ENCODE measurements around the gene EPS8L1.

Gene EPS8L1

DNA sequence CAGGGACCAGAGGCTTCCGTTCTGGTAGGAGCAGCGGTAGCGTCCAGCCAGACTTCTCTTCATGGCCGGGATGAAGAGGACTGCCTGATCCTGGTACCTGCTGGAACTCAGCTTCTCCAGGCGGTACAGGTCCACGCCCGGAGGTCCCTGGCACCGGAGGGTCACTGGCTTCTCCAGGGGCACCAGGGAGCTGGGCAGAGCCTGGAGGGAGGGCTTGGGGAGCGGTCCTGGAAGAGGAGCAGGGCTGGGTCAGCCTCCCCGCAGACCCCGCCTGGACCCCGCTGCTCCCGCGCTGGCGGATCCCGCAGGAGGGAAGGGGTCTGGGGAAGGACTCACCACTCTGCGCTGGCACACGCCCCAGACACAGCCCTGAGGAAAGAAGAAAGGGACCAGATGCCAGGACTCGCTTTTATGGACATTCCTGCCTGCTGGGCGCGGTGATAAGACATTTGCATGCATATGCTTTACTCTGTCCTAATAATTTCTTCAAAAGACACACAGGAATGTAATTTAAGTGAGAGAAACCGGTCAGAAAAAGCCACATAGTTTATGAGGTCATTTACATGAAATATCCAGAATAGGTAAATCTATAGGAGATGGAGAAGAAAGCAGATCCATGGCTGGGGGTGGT is 43.4 kb upstream of the EPS8L1 start:
- TF ChIP-seq YY1 (IDR thresholded peaks at IDR 0.05; ENCODE audit: low read depth), result no peak
- TF ChIP-seq, protein P1, sequence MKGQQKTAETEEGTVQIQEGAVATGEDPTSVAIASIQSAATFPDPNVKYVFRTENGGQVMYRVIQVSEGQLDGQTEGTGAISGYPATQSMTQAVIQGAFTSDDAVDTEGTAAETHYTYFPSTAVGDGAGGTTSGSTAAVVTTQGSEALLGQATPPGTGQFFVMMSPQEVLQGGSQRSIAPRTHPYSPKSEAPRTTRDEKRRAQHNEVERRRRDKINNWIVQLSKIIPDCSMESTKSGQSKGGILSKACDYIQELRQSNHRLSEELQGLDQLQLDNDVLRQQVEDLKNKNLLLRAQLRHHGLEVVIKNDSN (IDR thresholded peaks at IDR 0.05), result no peak
- TF ChIP-seq NFIC (IDR thresholded peaks at IDR 0.05), result no peak
- TF ChIP-seq TEAD4 (IDR thresholded peaks at IDR 0.05), result no peak
- no peak for TF ChIP-seq CEBPB (IDR thresholded peaks at IDR 0.05)
- no peak for TF ChIP-seq RAD21 (IDR thresholded peaks at IDR 0.05; ENCODE audit: low read depth)
- no peak for TF ChIP-seq TCF12 (IDR thresholded peaks at IDR 0.05; ENCODE audit: low read depth)
- TF ChIP-seq FOXM1 (IDR thresholded peaks at IDR 0.05; ENCODE audit: borderline replicate concordance, low read depth), result no peak
- no peak for TF ChIP-seq ZBTB7A (IDR thresholded peaks at IDR 0.05; ENCODE audit: low read depth)
- TF ChIP-seq, protein P2, sequence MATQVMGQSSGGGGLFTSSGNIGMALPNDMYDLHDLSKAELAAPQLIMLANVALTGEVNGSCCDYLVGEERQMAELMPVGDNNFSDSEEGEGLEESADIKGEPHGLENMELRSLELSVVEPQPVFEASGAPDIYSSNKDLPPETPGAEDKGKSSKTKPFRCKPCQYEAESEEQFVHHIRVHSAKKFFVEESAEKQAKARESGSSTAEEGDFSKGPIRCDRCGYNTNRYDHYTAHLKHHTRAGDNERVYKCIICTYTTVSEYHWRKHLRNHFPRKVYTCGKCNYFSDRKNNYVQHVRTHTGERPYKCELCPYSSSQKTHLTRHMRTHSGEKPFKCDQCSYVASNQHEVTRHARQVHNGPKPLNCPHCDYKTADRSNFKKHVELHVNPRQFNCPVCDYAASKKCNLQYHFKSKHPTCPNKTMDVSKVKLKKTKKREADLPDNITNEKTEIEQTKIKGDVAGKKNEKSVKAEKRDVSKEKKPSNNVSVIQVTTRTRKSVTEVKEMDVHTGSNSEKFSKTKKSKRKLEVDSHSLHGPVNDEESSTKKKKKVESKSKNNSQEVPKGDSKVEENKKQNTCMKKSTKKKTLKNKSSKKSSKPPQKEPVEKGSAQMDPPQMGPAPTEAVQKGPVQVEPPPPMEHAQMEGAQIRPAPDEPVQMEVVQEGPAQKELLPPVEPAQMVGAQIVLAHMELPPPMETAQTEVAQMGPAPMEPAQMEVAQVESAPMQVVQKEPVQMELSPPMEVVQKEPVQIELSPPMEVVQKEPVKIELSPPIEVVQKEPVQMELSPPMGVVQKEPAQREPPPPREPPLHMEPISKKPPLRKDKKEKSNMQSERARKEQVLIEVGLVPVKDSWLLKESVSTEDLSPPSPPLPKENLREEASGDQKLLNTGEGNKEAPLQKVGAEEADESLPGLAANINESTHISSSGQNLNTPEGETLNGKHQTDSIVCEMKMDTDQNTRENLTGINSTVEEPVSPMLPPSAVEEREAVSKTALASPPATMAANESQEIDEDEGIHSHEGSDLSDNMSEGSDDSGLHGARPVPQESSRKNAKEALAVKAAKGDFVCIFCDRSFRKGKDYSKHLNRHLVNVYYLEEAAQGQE (IDR thresholded peaks at IDR 0.05; ENCODE audit: low read depth), result no peak
- TF ChIP-seq CREB1 (IDR thresholded peaks at IDR 0.05; ENCODE audit: low read depth), result no peak
- TF ChIP-seq EP300 (IDR thresholded peaks at IDR 0.05; ENCODE audit: borderline replicate concordance), result no peak
- no peak for TF ChIP-seq EGR1 (IDR thresholded peaks at IDR 0.05)

DNA sequence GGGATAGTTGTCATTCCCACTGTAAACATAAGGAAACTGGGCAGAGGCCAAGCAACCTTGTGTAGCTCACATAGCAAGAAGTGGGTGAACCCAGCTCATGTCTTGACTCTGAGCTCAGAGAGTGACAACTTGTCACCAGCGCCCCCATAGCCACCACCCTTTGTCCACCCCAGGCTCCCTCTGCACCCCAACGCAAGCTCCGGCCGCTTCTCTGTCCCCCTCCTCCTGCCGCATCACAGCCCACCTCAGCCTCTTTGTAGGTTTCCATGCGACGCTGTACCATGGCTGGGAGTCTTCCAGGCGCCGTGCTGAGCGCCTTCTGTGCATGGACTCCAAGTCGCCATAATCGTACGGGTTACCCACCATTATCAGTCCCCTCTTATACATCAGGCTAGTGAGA is 40.9 kb upstream of the EPS8L1 start:
- TF ChIP-seq CREB1 (IDR thresholded peaks at IDR 0.05; ENCODE audit: low read depth) (no peak), TAF1 (IDR thresholded peaks at IDR 0.05; ENCODE audit: low read depth) (no peak), CEBPB (IDR thresholded peaks at IDR 0.05) (no peak), NFIC (IDR thresholded peaks at IDR 0.05) (no peak), TCF12 (IDR thresholded peaks at IDR 0.05; ENCODE audit: low read depth) (no peak), TEAD4 (IDR thresholded peaks at IDR 0.05) (no peak), RAD21 (IDR thresholded peaks at IDR 0.05; ENCODE audit: low read depth) (no peak), EGR1 (IDR thresholded peaks at IDR 0.05) (no peak), FOXM1 (IDR thresholded peaks at IDR 0.05; ENCODE audit: borderline replicate concordance, low read depth) (no peak), EP300 (IDR thresholded peaks at IDR 0.05; ENCODE audit: borderline replicate concordance) (no peak), YY1 (IDR thresholded peaks at IDR 0.05; ENCODE audit: low read depth) (no peak), ZBTB7A (IDR thresholded peaks at IDR 0.05; ENCODE audit: low read depth) (no peak)
- TF ChIP-seq, protein P1 (IDR thresholded peaks at IDR 0.05), result no peak
- TF ChIP-seq, protein P2 (IDR thresholded peaks at IDR 0.05; ENCODE audit: low read depth), result no peak
- TF ChIP-seq, protein P3, sequence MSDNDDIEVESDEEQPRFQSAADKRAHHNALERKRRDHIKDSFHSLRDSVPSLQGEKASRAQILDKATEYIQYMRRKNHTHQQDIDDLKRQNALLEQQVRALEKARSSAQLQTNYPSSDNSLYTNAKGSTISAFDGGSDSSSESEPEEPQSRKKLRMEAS (IDR thresholded peaks at IDR 0.05), result no peak

DNA sequence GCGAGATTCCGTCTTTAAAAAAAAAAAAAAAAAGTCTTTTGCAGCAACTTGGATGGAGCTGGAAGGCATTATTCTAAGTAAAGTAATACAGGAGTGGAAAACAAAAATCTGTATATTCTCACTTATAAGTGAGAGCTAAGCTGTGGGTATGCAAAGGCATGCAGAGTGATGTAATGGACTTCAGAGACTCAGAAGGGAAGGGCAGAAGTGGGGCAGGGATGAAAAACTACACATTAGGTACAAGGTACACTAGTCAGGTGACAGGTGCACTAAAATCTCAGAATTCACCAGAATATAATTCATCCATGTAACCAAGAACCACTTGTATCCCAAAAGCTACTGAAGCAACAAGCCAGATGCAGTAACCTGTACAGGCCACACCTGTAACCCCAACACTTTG is 39.6 kb upstream of the EPS8L1 start:
- TF ChIP-seq NFIC (IDR thresholded peaks at IDR 0.05) (no peak), YY1 (IDR thresholded peaks at IDR 0.05; ENCODE audit: low read depth) (no peak), RAD21 (IDR thresholded peaks at IDR 0.05; ENCODE audit: low read depth) (no peak), TAF1 (IDR thresholded peaks at IDR 0.05; ENCODE audit: low read depth) (no peak), TCF12 (IDR thresholded peaks at IDR 0.05; ENCODE audit: low read depth) (no peak), TEAD4 (IDR thresholded peaks at IDR 0.05) (no peak), EP300 (IDR thresholded peaks at IDR 0.05; ENCODE audit: borderline replicate concordance) (no peak), EGR1 (IDR thresholded peaks at IDR 0.05) (no peak), CEBPB (IDR thresholded peaks at IDR 0.05) (no peak), ZBTB7A (IDR thresholded peaks at IDR 0.05; ENCODE audit: low read depth) (no peak), CREB1 (IDR thresholded peaks at IDR 0.05; ENCODE audit: low read depth) (no peak), FOXM1 (IDR thresholded peaks at IDR 0.05; ENCODE audit: borderline replicate concordance, low read depth) (no peak)
- TF ChIP-seq, protein P3 (IDR thresholded peaks at IDR 0.05), result no peak
- TF ChIP-seq, protein P2 (IDR thresholded peaks at IDR 0.05; ENCODE audit: low read depth), result no peak
- TF ChIP-seq, protein P1 (IDR thresholded peaks at IDR 0.05), result no peak

All from Ishikawa (cell line).